Stomach (tissue), 9 donors: ENCODE data around the gene CHURC1. TPM values are rescaled to one million over a fixed set of nuclear protein-coding genes. Genes with fewer than 3 reads are reported as not detected.

ENCODE experiments used
- DNase-seq, 2 donors: peaks; one replicate each; pipeline versions ENCODE4 v3.0.0 to v3.0.0-alpha.2; 2013 to 2019
- H3K27ac ChIP-seq, 5 donors: fragments of 200-600 bp in 4 of 5; sonication (generic) in 4 of 5; one replicate each; pipeline ENCODE4 v1.5.1; 2013 to 2019; ENCODE audit warnings: mild to moderate bottlenecking in 1 of 5, moderate library complexity in 1 of 5
- H3K27me3 ChIP-seq, 3 donors: fragments of 200-600 bp; sonication (generic); one replicate each; pipeline ENCODE4 v1.5.1; 2017 to 2019; ENCODE audit warnings: mixed run types in 1 of 3
- H3K36me3 ChIP-seq, 4 donors: fragments of 200-600 bp; sonication (generic); 1 replicate in 3 of 4; 2 replicates in 1 of 4; pipeline ENCODE4 v1.5.1; 2016 to 2019
- H3K4me1 ChIP-seq, 4 donors: fragments of 200-600 bp; sonication (generic); one replicate each; pipeline ENCODE4 v1.5.1; 2016 to 2019
- H3K4me3 ChIP-seq, 4 donors: fragments of 200-600 bp; sonication (generic) in 3 of 4; one replicate each; pipeline ENCODE4 v1.5.1; 2016 to 2019; ENCODE audit warnings: mild to moderate bottlenecking in 1 of 4
- H3K9me3 ChIP-seq, 4 donors: fragments of 200-600 bp; sonication (generic); one replicate each; pipeline ENCODE4 v1.5.1; 2016 to 2019
- CTCF ChIP-seq, 7 experiments: fragments of 450-650 bp in 4 of 7; fragments of 200-600 bp in 3 of 7; sonication (generic) in 3 of 7; IDR thresholded peaks; one replicate each; pipeline ENCODE4 v1.5.1; 2016 to 2019; ENCODE audit warnings: antibody characterized with exemption in 7 of 7, control low read depth in 2 of 7, mild to moderate bottlenecking in 1 of 7
- EP300 ChIP-seq: sonication (generic); formaldehyde crosslinking; IDR thresholded peaks from one replicate; pipeline ENCODE4 v1.6.1; 2017; ENCODE audit warnings: antibody characterized with exemption
- POLR2A ChIP-seq, 4 donors: fragments of 450-650 bp; IDR thresholded peaks; one replicate each; pipeline ENCODE4 v1.6.1; 2016; ENCODE audit warnings: antibody characterized with exemption in 4 of 4, control low read depth in 2 of 4, mild to moderate bottlenecking in 1 of 4, moderate library complexity in 1 of 4
- POLR2AphosphoS5 ChIP-seq, 3 donors: sonication (generic); formaldehyde crosslinking; IDR thresholded peaks; one replicate each; pipeline ENCODE4 v1.6.1; 2016; ENCODE audit warnings: antibody characterized with exemption in 3 of 3
- WGBS, 5 donors: extraction: QIAGEN DNeasy Blood & Tissue Kit in 3 of 5; methylation state at CpG; one replicate each; pipeline versions ENCODE4 v1.1.5 to v1.1.7; 2013 to 2018; 5-methylcytosine and 5-hydroxymethylcytosine counted together
- intact Hi-C: fragments of 100-400 bp; cut with DNase I; formaldehyde crosslinking; loops from one replicate; pipeline ENCODE4 v1.15.1; 2023; ENCODE audit warnings: low total_unique reads
- polyA plus RNA-seq, 3 donors: library from polyadenylated mRNA; stranded (reverse); fragments of 200-250 nt; gene quantifications; one replicate each; pipeline ENCODE4 v1.2.3, GENCODE V29; 2013
- total RNA-seq, 5 donors: library from RNA; depleted of rRNA; stranded (reverse); fragments of >200 nt; gene quantifications; one replicate each; pipeline versions ENCODE4 v1.1.0 to v1.2.3, GENCODE V29; 2014 to 2016
- donor health status: healthy with polysubstance abuse.
- donor health status: Bipolar disorder and iron deficiency.
- donor health status: healthy.

CHURC1 gene
- total and polyA plus RNA-seq, 8 donors: 20.4 to 102 (median 42.5) TPM

- no peaks in the 10 kb centered on the region for H3K9me3 ChIP-seq
- H3K27me3 ChIP-seq: peaks cover 0 to 76% (median 36%) of the 10 kb centered on the region in 3 donors
- intact Hi-C loops: no loop called here
- peaks cover 16 to 24% (median 22%) of the 10 kb centered on the region in 4 donors for H3K4me1 ChIP-seq
- H3K36me3 ChIP-seq: no peaks in the 10 kb centered on the region
- TF ChIP-seq POLR2AphosphoS5 (IDR thresholded peaks at IDR 0.05) (no peak), EP300 (no peak), POLR2A (IDR thresholded peaks at IDR 0.05) (no peak), CTCF (IDR thresholded peaks at IDR 0.05) (no peak)
- H3K27ac ChIP-seq: peak overlapping the region in 2 of 5 donors; percentile 15 to 45
- peak in 1 of 2 donors; percentile 47 for DNase-seq
- peak overlapping the region; percentile 60 to 84 (median 72) for H3K4me3 ChIP-seq
- 6 to 18% (median 8%) methylated on average over 18 to 43 of the region's 43 CpGs for WGBS, 5 donors
These were observed 35.2 kb upstream of the CHURC1 start for GRCh38 chr14:64878837-64879634.

- 0 to 1% (median 0%) methylated on average over 9 to 61 of the region's 61 CpGs; no CpG with 5 or more reads in 1 of the 5 donors for WGBS, 5 donors
- Histone ChIP-seq H3K27ac (peak within 1 kb of the TSS in 2 of 5 donors; percentile 15 to 45), H3K4me1 (peaks cover 16 to 24% (median 22%) of the 10 kb centered on the region in 4 donors), H3K9me3 (no peaks in the 10 kb centered on the region), H3K27me3 (peaks cover 0 to 76% (median 36%) of the 10 kb centered on the region in 3 donors), H3K36me3 (no peaks in the 10 kb centered on the region), H3K4me3 (peak within 1 kb of the TSS; percentile 60 to 84 (median 72))
- TF ChIP-seq EP300: no peak
- no peak for TF ChIP-seq CTCF (IDR thresholded peaks at IDR 0.05)
- no peak for TF ChIP-seq POLR2A (IDR thresholded peaks at IDR 0.05)
- no peak for TF ChIP-seq POLR2AphosphoS5 (IDR thresholded peaks at IDR 0.05)
- intact Hi-C loops: no loop called here
- DNase-seq: peak; percentile 53 to 78
These were observed 34.5 kb upstream of the CHURC1 start, which contains the start of gene SPTB for GRCh38 chr14:64879635-64880220. Gene SPTB, minus strand, starts transcription at chr14:64879907. Its CDS starts 56,813 bp downstream, at chr14:64823094.

- 1 to 5% (median 1%) methylated on average over 32 to 49 of the region's 49 CpGs for WGBS, 5 donors
- peaks cover 0 to 74% (median 36%) of the 10 kb centered on the region in 3 donors for H3K27me3 ChIP-seq
- TF ChIP-seq CTCF (IDR thresholded peaks at IDR 0.05) (no peak), EP300 (no peak), POLR2AphosphoS5 (IDR thresholded peaks at IDR 0.05) (no peak), POLR2A (IDR thresholded peaks at IDR 0.05) (no peak)
- H3K4me3 ChIP-seq: peak overlapping the region; percentile 60 to 84 (median 72)
- H3K36me3 ChIP-seq: no peaks in the 10 kb centered on the region
- peak overlapping the region in 2 of 5 donors; percentile 11 to 45 for H3K27ac ChIP-seq
- intact Hi-C loops: no loop called here
- DNase-seq: peak; percentile 46 to 82
- H3K4me1 ChIP-seq: peaks cover 16 to 24% (median 22%) of the 10 kb centered on the region in 4 donors
- H3K9me3 ChIP-seq: no peaks in the 10 kb centered on the region
These were observed 33.8 kb upstream of the CHURC1 start for GRCh38 chr14:64880221-64881121.

- 85 to 97% (median 93%) methylated on average over 2 of the region's 2 CpGs for WGBS, 5 donors
- Histone ChIP-seq H3K4me1 (peaks cover 3 to 6% (median 4%) of the 10 kb centered on the region in 4 donors), H3K36me3 (no peaks in the 10 kb centered on the region), H3K9me3 (no peaks in the 10 kb centered on the region), H3K27me3 (peaks cover 0 to 57% (median 15%) of the 10 kb centered on the region in 3 donors), H3K27ac (no peak overlapping the region), H3K4me3 (no peak overlapping the region)
- intact Hi-C loops: no loop called here
- DNase-seq: no peak
- no peak for TF ChIP-seq EP300
- TF ChIP-seq POLR2AphosphoS5 (IDR thresholded peaks at IDR 0.05): no peak
- TF ChIP-seq POLR2A (IDR thresholded peaks at IDR 0.05): no peak
- no peak for TF ChIP-seq CTCF (IDR thresholded peaks at IDR 0.05)
These were observed 28.7 kb upstream of the CHURC1 start for GRCh38 chr14:64885559-64885958.
